ENCODE results near the gene DRD2.

DNA sequence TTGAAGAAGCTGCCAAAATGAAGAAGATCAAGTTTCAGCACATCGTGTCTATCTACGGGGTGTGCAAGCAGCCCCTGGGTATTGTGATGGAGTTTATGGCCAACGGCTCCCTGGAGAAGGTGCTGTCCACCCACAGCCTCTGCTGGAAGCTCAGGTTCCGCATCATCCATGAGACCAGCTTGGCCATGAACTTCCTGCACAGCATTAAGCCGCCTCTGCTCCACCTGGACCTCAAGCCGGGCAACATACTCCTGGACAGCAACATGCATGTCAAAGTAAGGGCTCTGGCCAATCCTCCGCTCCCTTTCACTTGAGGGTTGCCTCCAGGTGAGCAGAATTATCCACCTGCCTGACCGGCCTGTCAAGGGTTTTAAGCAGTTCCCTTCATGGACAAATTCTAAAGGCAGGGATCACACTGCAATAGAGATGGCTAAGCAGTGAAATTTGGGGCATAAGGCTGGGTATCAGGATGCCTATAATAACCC is 81.7 kb downstream of the DRD2 start:
- TF ChIP-seq, protein P1, sequence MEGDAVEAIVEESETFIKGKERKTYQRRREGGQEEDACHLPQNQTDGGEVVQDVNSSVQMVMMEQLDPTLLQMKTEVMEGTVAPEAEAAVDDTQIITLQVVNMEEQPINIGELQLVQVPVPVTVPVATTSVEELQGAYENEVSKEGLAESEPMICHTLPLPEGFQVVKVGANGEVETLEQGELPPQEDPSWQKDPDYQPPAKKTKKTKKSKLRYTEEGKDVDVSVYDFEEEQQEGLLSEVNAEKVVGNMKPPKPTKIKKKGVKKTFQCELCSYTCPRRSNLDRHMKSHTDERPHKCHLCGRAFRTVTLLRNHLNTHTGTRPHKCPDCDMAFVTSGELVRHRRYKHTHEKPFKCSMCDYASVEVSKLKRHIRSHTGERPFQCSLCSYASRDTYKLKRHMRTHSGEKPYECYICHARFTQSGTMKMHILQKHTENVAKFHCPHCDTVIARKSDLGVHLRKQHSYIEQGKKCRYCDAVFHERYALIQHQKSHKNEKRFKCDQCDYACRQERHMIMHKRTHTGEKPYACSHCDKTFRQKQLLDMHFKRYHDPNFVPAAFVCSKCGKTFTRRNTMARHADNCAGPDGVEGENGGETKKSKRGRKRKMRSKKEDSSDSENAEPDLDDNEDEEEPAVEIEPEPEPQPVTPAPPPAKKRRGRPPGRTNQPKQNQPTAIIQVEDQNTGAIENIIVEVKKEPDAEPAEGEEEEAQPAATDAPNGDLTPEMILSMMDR (IDR thresholded peaks at IDR 0.05; ENCODE audit: extremely low read depth in 1 of 2, insufficient read depth in 1 of 2, low read depth in 1 of 2, low read length in 2 of 2) = no peak
- TF ChIP-seq POLR2A (IDR thresholded peaks at IDR 0.05; ENCODE audit: low read depth, low read length) = no peak
- TF ChIP-seq EZH2 (IDR thresholded peaks at IDR 0.05; ENCODE audit: borderline replicate concordance, low read depth, low read length, severe bottlenecking) = no peak
- no peak for TF ChIP-seq MYC (IDR thresholded peaks at IDR 0.05; ENCODE audit: low read depth, low read length)
- no peak for TF ChIP-seq POLR2AphosphoS5 (IDR thresholded peaks at IDR 0.05; ENCODE audit: insufficient read depth, low read depth, low read length)
- no peak for TF ChIP-seq JUN (IDR thresholded peaks at IDR 0.05; ENCODE audit: borderline replicate concordance, insufficient read depth, insufficient read length, low read depth)
- TF ChIP-seq MAX (IDR thresholded peaks at IDR 0.05; ENCODE audit: insufficient read depth, insufficient read length) = no peak
- no peak for TF ChIP-seq FOS (IDR thresholded peaks at IDR 0.05; ENCODE audit: borderline replicate concordance, insufficient read depth, low read length)
- TF ChIP-seq GATA2 (IDR thresholded peaks at IDR 0.05; ENCODE audit: insufficient read depth, insufficient read length, low read depth, low read length) = no peak

Data from endothelial cell of umbilical vein (primary cell).